ENCODE data around the gene ELK4. TPM values are rescaled to one million over a fixed set of nuclear protein-coding genes. Genes with fewer than 3 reads are reported as not detected.

Gene ELK4
- polyA plus RNA-seq, 3 donors: 1.4 to 9.0 (median 2.6) TPM

GRCh38 chr1:205569411-205570172 lies 62.2 kb downstream of the ELK4 start:
- Histone ChIP-seq H3K9ac (ENCODE audit: insufficient read depth, low read length, poor library complexity, severe bottlenecking) (no peak overlapping the region), H3K79me2 (ENCODE audit: insufficient read depth, low read length) (no peaks in the 10 kb centered on the region), H3K9me3 (replicated peaks in 1 of 2; ENCODE audit: control insufficient read depth in 1 of 2, insufficient read depth in 1 of 2, low read length in 2 of 2) (peaks cover 0 to 14% of the 10 kb centered on the region in 2 donors), H3K4me1 (ENCODE audit: control insufficient read depth in 1 of 2, insufficient read depth in 2 of 2, low read length in 2 of 2) (no peaks in the 10 kb centered on the region), H3K27ac (ENCODE audit: low read depth in 1 of 2, low read length in 2 of 2) (no peak overlapping the region), H3K4me3 (replicated peaks in 1 of 3; ENCODE audit: low read depth in 2 of 3, low read length in 3 of 3) (no peak overlapping the region), H3K4me2 (replicated peaks; ENCODE audit: extremely low read depth, low read length, poor library complexity, severe bottlenecking) (no peak overlapping the region), H2AFZ (ENCODE audit: insufficient read depth, low read depth, low read length, poor library complexity, severe bottlenecking) (no peak overlapping the region), H4K20me1 (ENCODE audit: insufficient read depth, low read length) (no peaks in the 10 kb centered on the region), H3K27me3 (ENCODE audit: control insufficient read depth in 2 of 2, insufficient read depth in 2 of 2, low read length in 2 of 2) (peaks cover 48 to 67% of the 10 kb centered on the region in 2 donors), H3K36me3 (replicated peaks in 1 of 2; ENCODE audit: control insufficient read depth in 1 of 2, insufficient read depth in 2 of 2, low read length in 2 of 2) (no peaks in the 10 kb centered on the region)
- 35% methylated on average over 17 of the region's 22 CpGs for WGBS (ENCODE audit: insufficient coverage)
- peaks cover 69 to 81% (median 73%) of the 10 kb centered on the region in 3 donors for H3K27me3 Mint-ChIP-seq (ENCODE audit: low read depth in 3 of 3)
- DNase-seq: no peak
- peaks cover 2% of the 10 kb centered on the region for H3K4me1 Mint-ChIP-seq
- TF ChIP-seq CTCF (IDR thresholded peaks at IDR 0.05): no peak
- H3K27ac Mint-ChIP-seq: no peak overlapping the region
- H3K36me3 Mint-ChIP-seq: no peaks in the 10 kb centered on the region
- H3K4me3 Mint-ChIP-seq: peak overlapping the region in 1 of 2 donors; percentile 60
- intact Hi-C loops (cut with micrococcal nuclease): no loop called here
- peaks cover 0 to 5% (median 3%) of the 10 kb centered on the region in 7 donors for H3K9me3 Mint-ChIP-seq

GRCh38 chr1:205568469-205569361 lies 63.1 kb downstream of the ELK4 start:
- H3K9ac ChIP-seq (ENCODE audit: insufficient read depth, low read length, poor library complexity, severe bottlenecking): no peak overlapping the region
- H3K4me3 ChIP-seq (replicated peaks in 1 of 3; ENCODE audit: low read depth in 2 of 3, low read length in 3 of 3): no peak overlapping the region
- H3K36me3 ChIP-seq (replicated peaks in 1 of 2; ENCODE audit: control insufficient read depth in 1 of 2, insufficient read depth in 2 of 2, low read length in 2 of 2): no peaks in the 10 kb centered on the region
- no peak overlapping the region for H3K27ac ChIP-seq (ENCODE audit: low read depth in 1 of 2, low read length in 2 of 2)
- peaks cover 0 to 6% (median 3%) of the 10 kb centered on the region in 7 donors for H3K9me3 Mint-ChIP-seq
- no peaks in the 10 kb centered on the region for H3K4me1 ChIP-seq (ENCODE audit: control insufficient read depth in 1 of 2, insufficient read depth in 2 of 2, low read length in 2 of 2)
- H3K4me3 Mint-ChIP-seq: peak overlapping the region in 1 of 2 donors; percentile 83
- H3K36me3 Mint-ChIP-seq: no peaks in the 10 kb centered on the region
- peak overlapping the region; percentile 29 for H3K4me2 ChIP-seq (replicated peaks; ENCODE audit: extremely low read depth, low read length, poor library complexity, severe bottlenecking)
- H3K27me3 ChIP-seq (ENCODE audit: control insufficient read depth in 2 of 2, insufficient read depth in 2 of 2, low read length in 2 of 2): peaks cover 48 to 70% of the 10 kb centered on the region in 2 donors
- H3K4me1 Mint-ChIP-seq: peaks cover 2% of the 10 kb centered on the region
- 2% methylated on average over 80 of the region's 90 CpGs for WGBS (ENCODE audit: insufficient coverage)
- H3K27me3 Mint-ChIP-seq (ENCODE audit: low read depth in 3 of 3): peaks cover 69 to 83% (median 76%) of the 10 kb centered on the region in 3 donors
- H3K9me3 ChIP-seq (replicated peaks in 1 of 2; ENCODE audit: control insufficient read depth in 1 of 2, insufficient read depth in 1 of 2, low read length in 2 of 2): peaks cover 0 to 14% of the 10 kb centered on the region in 2 donors
- no peaks in the 10 kb centered on the region for H3K79me2 ChIP-seq (ENCODE audit: insufficient read depth, low read length)
- no peak for DNase-seq
- no peaks in the 10 kb centered on the region for H4K20me1 ChIP-seq (ENCODE audit: insufficient read depth, low read length)
- no peak for TF ChIP-seq CTCF (IDR thresholded peaks at IDR 0.05)
- H3K27ac Mint-ChIP-seq: no peak overlapping the region
- H2AFZ ChIP-seq (ENCODE audit: insufficient read depth, low read depth, low read length, poor library complexity, severe bottlenecking): no peak overlapping the region
- intact Hi-C loops (cut with micrococcal nuclease): no loop called here

Data from CD14-positive monocyte (primary cell).